Measurements from ENCODE around the gene DDX54.
A peak's percentile ranks its signal among the peaks of the same experiment; 100 is the strongest.

DDX54 gene

GRCh38 chr12:113131556-113131955, 53.7 kb downstream of the DDX54 start:
- no peak overlapping the region for H2AFZ ChIP-seq (ENCODE audit: low read length)
- H3K4me2 ChIP-seq (ENCODE audit: low read depth, low read length, poor library complexity, severe bottlenecking), result no peak overlapping the region
- TF ChIP-seq CTCF (conservative IDR thresholded peaks at IDR 0.05; ENCODE audit: low read length) (no peak), EZH2phosphoT487 (IDR thresholded peaks at IDR 0.05; ENCODE audit: borderline replicate concordance) (no peak)
- H3K27me3 ChIP-seq (ENCODE audit: insufficient read depth, low read length, poor library complexity, severe bottlenecking), result no peaks in the 10 kb centered on the region
- no peaks in the 10 kb centered on the region for H3K36me3 ChIP-seq (ENCODE audit: insufficient read depth, low read length)
- H3K9me2 ChIP-seq (replicated peaks; ENCODE audit: low read depth, low read length), result no peaks in the 10 kb centered on the region
- H3K79me2 ChIP-seq (ENCODE audit: insufficient read depth, low read length), result no peaks in the 10 kb centered on the region
- no peaks in the 10 kb centered on the region for H3F3A ChIP-seq (ENCODE audit: low read depth)
- no peaks in the 10 kb centered on the region for H3K4me1 ChIP-seq (ENCODE audit: insufficient read depth, low read length, poor library complexity, severe bottlenecking)
- no peak overlapping the region for H3K9ac ChIP-seq (ENCODE audit: low read depth, low read length, poor library complexity, severe bottlenecking)
- no peaks in the 10 kb centered on the region for H3K9me3 ChIP-seq (ENCODE audit: insufficient read depth, low read depth, low read length)
- H3K4me3 ChIP-seq (ENCODE audit: low read length, poor library complexity, severe bottlenecking), result no peak overlapping the region
- H4K20me1 ChIP-seq (ENCODE audit: insufficient read depth, low read length, poor library complexity, severe bottlenecking), result no peaks in the 10 kb centered on the region

GRCh38 chr12:113130457-113131135, 54.7 kb downstream of the DDX54 start:
- Histone ChIP-seq H4K20me1 (ENCODE audit: insufficient read depth, low read length, poor library complexity, severe bottlenecking) (no peaks in the 10 kb centered on the region), H2AFZ (ENCODE audit: low read length) (no peak overlapping the region)

GRCh38 chr12:113129664-113130456, 55.4 kb downstream of the DDX54 start:
- Histone ChIP-seq H3K36me3 (ENCODE audit: insufficient read depth, low read length) (no peaks in the 10 kb centered on the region), H3F3A (ENCODE audit: low read depth) (no peaks in the 10 kb centered on the region), H3K9me2 (replicated peaks; ENCODE audit: low read depth, low read length) (no peaks in the 10 kb centered on the region), H3K4me3 (ENCODE audit: low read length, poor library complexity, severe bottlenecking) (no peak overlapping the region), H3K4me1 (ENCODE audit: insufficient read depth, low read length, poor library complexity, severe bottlenecking) (no peaks in the 10 kb centered on the region), H3K79me2 (ENCODE audit: insufficient read depth, low read length) (no peaks in the 10 kb centered on the region), H3K27me3 (ENCODE audit: insufficient read depth, low read length, poor library complexity, severe bottlenecking) (no peaks in the 10 kb centered on the region), H3K9me3 (ENCODE audit: insufficient read depth, low read depth, low read length) (no peaks in the 10 kb centered on the region), H2AFZ (ENCODE audit: low read length) (no peak overlapping the region), H3K4me2 (ENCODE audit: low read depth, low read length, poor library complexity, severe bottlenecking) (no peak overlapping the region), H4K20me1 (ENCODE audit: insufficient read depth, low read length, poor library complexity, severe bottlenecking) (no peaks in the 10 kb centered on the region), H3K9ac (ENCODE audit: low read depth, low read length, poor library complexity, severe bottlenecking) (no peak overlapping the region)
- no peak for TF ChIP-seq EZH2phosphoT487 (IDR thresholded peaks at IDR 0.05; ENCODE audit: borderline replicate concordance)
- no peak for TF ChIP-seq CTCF (conservative IDR thresholded peaks at IDR 0.05; ENCODE audit: low read length)

More at GRCh38 chr12:113130457-113131135, 54.7 kb downstream of the DDX54 start:
- H3K79me2 ChIP-seq (ENCODE audit: insufficient read depth, low read length), result no peaks in the 10 kb centered on the region
- no peak overlapping the region for H3K4me3 ChIP-seq (ENCODE audit: low read length, poor library complexity, severe bottlenecking)
- no peaks in the 10 kb centered on the region for H3K36me3 ChIP-seq (ENCODE audit: insufficient read depth, low read length)
- TF ChIP-seq CTCF (conservative IDR thresholded peaks at IDR 0.05; ENCODE audit: low read length) (0 out of 2 replicates have a peak, but pooled peaks have one; percentile 11), EZH2phosphoT487 (IDR thresholded peaks at IDR 0.05; ENCODE audit: borderline replicate concordance) (no peak)
- no peaks in the 10 kb centered on the region for H3K27me3 ChIP-seq (ENCODE audit: insufficient read depth, low read length, poor library complexity, severe bottlenecking)
- H3K4me2 ChIP-seq (ENCODE audit: low read depth, low read length, poor library complexity, severe bottlenecking), result no peak overlapping the region
- no peaks in the 10 kb centered on the region for H3K4me1 ChIP-seq (ENCODE audit: insufficient read depth, low read length, poor library complexity, severe bottlenecking)
- no peaks in the 10 kb centered on the region for H3K9me2 ChIP-seq (replicated peaks; ENCODE audit: low read depth, low read length)
- H3K9ac ChIP-seq (ENCODE audit: low read depth, low read length, poor library complexity, severe bottlenecking), result no peak overlapping the region
- no peaks in the 10 kb centered on the region for H3F3A ChIP-seq (ENCODE audit: low read depth)
- H3K9me3 ChIP-seq (ENCODE audit: insufficient read depth, low read depth, low read length), result no peaks in the 10 kb centered on the region
